DND-41 (cell line): ENCODE measurements around the gene BTBD16.

Experiments
- ATAC-seq: fragments of 200-7000 bp; cut with Tn5 transposase; 3 replicates; pipeline ENCODE4 v1.9.1; 2021; ENCODE audit warnings: low read depth; ENCODE audit not compliant: insufficient read depth
- DNase-seq: peaks from one replicate; pipeline ENCODE4 v3.0.0-alpha.2; 2020
- H2AFZ ChIP-seq: 2 replicates; pipeline ENCODE4 v1.6.0; 2012; ENCODE audit warnings: low read depth, low read length
- H3K27ac ChIP-seq: 2 replicates; pipeline ENCODE4 v1.5.1; 2012; ENCODE audit warnings: low read length, inconsistent platforms
- H3K27me3 ChIP-seq: fragments of 200-600 bp; sonication (generic); 2 replicates; pipeline ENCODE4 v1.6.0; 2012; ENCODE audit warnings: low read length, mild to moderate bottlenecking, inconsistent platforms; ENCODE audit not compliant: insufficient read depth, poor library complexity
- H3K36me3 ChIP-seq: 2 replicates; pipeline ENCODE4 v1.5.1; 2012; ENCODE audit warnings: low read length, inconsistent platforms; ENCODE audit not compliant: insufficient read depth
- H3K4me1 ChIP-seq: 2 replicates; pipeline ENCODE4 v1.5.1; 2012; ENCODE audit warnings: mild to moderate bottlenecking, low read length; ENCODE audit not compliant: insufficient read depth
- H3K4me2 ChIP-seq: 2 replicates; pipeline ENCODE4 v1.6.0; 2012; ENCODE audit warnings: mild to moderate bottlenecking, moderate library complexity, low read length, inconsistent platforms; ENCODE audit not compliant: insufficient read depth
- H3K4me3 ChIP-seq, 2 experiments: fragments of 200-600 bp in 1 of 2; shearing (Covaris generic) in 1 of 2; 2 replicates each; pipeline ENCODE4 v1.5.1; 2012 to 2016; ENCODE audit warnings: inconsistent platforms in 2 of 2, low read length in 2 of 2, mild to moderate bottlenecking in 2 of 2, low read depth in 1 of 2, moderate library complexity in 1 of 2
- H3K79me2 ChIP-seq: 2 replicates; pipeline ENCODE4 v1.6.0; 2012; ENCODE audit warnings: low read length, inconsistent platforms; ENCODE audit not compliant: insufficient read depth
- H3K9ac ChIP-seq: 2 replicates; pipeline ENCODE4 v1.6.0; 2012; ENCODE audit warnings: low read depth, mild to moderate bottlenecking, inconsistent platforms, low read length, moderate library complexity
- H3K9me3 ChIP-seq: 2 replicates; pipeline ENCODE4 v1.5.1; 2012; ENCODE audit warnings: low read length, moderate library complexity, mild to moderate bottlenecking, inconsistent platforms; ENCODE audit not compliant: insufficient read depth, severe bottlenecking
- H4K20me1 ChIP-seq: 2 replicates; pipeline ENCODE4 v1.6.0; 2012; ENCODE audit warnings: low read length; ENCODE audit not compliant: insufficient read depth
- CTCF ChIP-seq: IDR thresholded peaks from 2 replicates; pipeline ENCODE4 v1.5.1; 2012; ENCODE audit warnings: borderline replicate concordance, low read length, moderate library complexity, mild to moderate bottlenecking; ENCODE audit not compliant: poor library complexity, severe bottlenecking; ENCODE audit errors: extremely low read depth
- EZH2 ChIP-seq: IDR thresholded peaks from 3 replicates; pipeline ENCODE4 v1.6.1; 2012; ENCODE audit warnings: borderline replicate concordance, low read depth, mild to moderate bottlenecking, moderate library complexity, low read length, inconsistent platforms; ENCODE audit not compliant: severe bottlenecking

The BTBD16 gene

DNA sequence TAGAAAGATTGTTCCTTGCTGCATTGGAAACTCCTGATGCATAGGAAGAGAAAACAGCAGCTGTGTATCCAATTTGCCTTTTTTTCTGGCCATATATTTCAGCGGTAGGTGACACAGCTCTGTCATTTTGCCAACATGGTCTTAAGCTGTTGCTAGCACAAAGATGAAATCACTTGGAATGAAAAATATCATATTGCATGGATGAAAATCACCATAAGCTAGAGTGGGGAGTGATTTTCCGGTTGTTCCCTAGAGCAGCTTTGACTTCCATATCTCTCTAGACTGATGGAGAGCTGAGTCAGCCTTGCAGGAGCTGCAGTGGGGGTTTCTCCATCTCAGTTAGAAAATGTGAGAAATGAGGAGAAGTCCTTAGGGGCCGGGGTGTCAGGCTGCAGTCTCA lies 38.3 kb upstream of the BTBD16 start:
- DNase-seq (no peak), ATAC-seq (no peak)

GRCh38 chr10:122233857-122234348 lies 37.2 kb upstream of the BTBD16 start:
- H3K4me1 ChIP-seq = no peaks in the 10 kb centered on the region
- H3K9ac ChIP-seq = no peak overlapping the region
- H3K4me2 ChIP-seq = no peak overlapping the region
- no peaks in the 10 kb centered on the region for H3K27me3 ChIP-seq
- H3K79me2 ChIP-seq = no peaks in the 10 kb centered on the region
- H3K27ac ChIP-seq = no peak overlapping the region
- no peak overlapping the region for H3K4me3 ChIP-seq
- no peaks in the 10 kb centered on the region for H3K9me3 ChIP-seq
- ATAC-seq (no peak), DNase-seq (no peak)
- no peaks in the 10 kb centered on the region for H3K36me3 ChIP-seq
- H4K20me1 ChIP-seq = no peaks in the 10 kb centered on the region
- H2AFZ ChIP-seq = no peak overlapping the region
- no peak for TF ChIP-seq EZH2
- TF ChIP-seq CTCF = no peak

More for the DNA sequence above, 38.3 kb upstream of the BTBD16 start:
- Histone ChIP-seq H2AFZ (no peak overlapping the region), H3K27ac (no peak overlapping the region), H3K9ac (no peak overlapping the region), H3K4me2 (no peak overlapping the region), H3K79me2 (no peaks in the 10 kb centered on the region), H3K4me3 (no peak overlapping the region), H4K20me1 (no peaks in the 10 kb centered on the region), H3K27me3 (peaks cover 3% of the 10 kb centered on the region), H3K36me3 (no peaks in the 10 kb centered on the region), H3K4me1 (no peaks in the 10 kb centered on the region), H3K9me3 (no peaks in the 10 kb centered on the region)
- TF ChIP-seq EZH2 = no peak
- no peak for TF ChIP-seq CTCF

DNA sequence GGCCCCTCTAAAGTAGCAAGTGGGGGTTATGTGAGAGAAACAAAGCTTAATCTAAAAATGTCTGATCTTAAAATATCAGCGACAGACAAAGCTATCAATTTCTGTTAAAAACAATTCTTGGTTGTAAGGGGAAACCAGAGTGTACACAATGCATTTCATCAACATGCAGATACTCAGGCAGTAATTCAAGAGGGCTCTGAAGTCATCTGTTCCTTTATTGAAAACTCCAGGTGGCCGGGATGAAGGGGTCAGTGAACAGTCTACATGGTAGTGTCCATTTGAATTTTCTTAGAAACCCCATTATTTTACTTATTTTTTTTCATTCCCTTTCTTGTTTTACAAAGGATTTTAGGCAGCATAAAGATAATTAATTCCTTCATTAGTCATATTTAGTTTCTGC lies 36.7 kb upstream of the BTBD16 start:
- Histone ChIP-seq H3K79me2 (no peaks in the 10 kb centered on the region), H3K27me3 (no peaks in the 10 kb centered on the region), H3K9ac (no peak overlapping the region), H3K4me3 (no peak overlapping the region), H3K9me3 (no peaks in the 10 kb centered on the region), H4K20me1 (no peaks in the 10 kb centered on the region), H3K27ac (no peak overlapping the region), H3K4me2 (no peak overlapping the region), H3K36me3 (no peaks in the 10 kb centered on the region), H3K4me1 (no peaks in the 10 kb centered on the region), H2AFZ (no peak overlapping the region)
- TF ChIP-seq EZH2 = no peak
- no peak for TF ChIP-seq CTCF
- ATAC-seq (no peak), DNase-seq (no peak)
